ENCODE data around the gene ENDOV.
"Not testable (repeated sequence)": the region's sequence is repeated elsewhere in the genome, so short reads cannot be mapped to it uniquely, and the experiment has no call there.

ENDOV gene

GRCh38 chr17:80389011-80389995 is 25.7 kb upstream of the ENDOV start:
- no peak for DNase-seq

GRCh38 chr17:80393241-80393890 is 21.6 kb upstream of the ENDOV start:
- no peak for DNase-seq

- DNase-seq = no peak
These were observed 21.0 kb upstream of the ENDOV start for GRCh38 chr17:80393961-80394360.

DNA sequence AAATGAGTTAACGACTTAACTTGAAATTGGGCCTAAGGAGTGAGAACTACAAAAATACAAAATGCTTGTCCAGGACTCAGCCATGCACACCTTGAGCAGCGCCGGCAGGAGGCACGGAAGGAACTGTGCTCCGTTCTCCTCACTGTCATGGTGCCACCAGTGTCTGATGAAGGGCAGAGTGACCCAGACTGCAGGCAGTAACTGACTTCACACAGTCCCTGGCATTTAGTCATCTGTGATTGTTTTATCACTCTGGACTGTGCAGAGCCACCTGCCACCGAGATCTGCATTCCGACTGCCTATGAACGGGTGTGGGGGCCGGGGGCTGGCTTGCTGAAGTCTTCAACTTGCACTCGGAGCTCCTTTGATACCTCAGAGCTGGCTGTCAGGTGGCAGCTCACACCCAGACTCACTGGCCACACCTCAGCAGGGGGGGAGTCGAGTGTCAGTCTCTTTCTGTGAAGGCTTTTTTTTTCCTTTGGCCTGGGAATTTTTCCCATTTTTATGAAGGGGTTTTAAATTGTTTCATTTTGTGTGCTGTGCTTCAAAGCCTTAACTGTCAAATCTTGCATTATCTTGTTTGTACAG is 20.2 kb upstream of the ENDOV start:
- no peak for DNase-seq

GRCh38 chr17:80395402-80396151 is 19.4 kb upstream of the ENDOV start:
- no peak for DNase-seq

DNA sequence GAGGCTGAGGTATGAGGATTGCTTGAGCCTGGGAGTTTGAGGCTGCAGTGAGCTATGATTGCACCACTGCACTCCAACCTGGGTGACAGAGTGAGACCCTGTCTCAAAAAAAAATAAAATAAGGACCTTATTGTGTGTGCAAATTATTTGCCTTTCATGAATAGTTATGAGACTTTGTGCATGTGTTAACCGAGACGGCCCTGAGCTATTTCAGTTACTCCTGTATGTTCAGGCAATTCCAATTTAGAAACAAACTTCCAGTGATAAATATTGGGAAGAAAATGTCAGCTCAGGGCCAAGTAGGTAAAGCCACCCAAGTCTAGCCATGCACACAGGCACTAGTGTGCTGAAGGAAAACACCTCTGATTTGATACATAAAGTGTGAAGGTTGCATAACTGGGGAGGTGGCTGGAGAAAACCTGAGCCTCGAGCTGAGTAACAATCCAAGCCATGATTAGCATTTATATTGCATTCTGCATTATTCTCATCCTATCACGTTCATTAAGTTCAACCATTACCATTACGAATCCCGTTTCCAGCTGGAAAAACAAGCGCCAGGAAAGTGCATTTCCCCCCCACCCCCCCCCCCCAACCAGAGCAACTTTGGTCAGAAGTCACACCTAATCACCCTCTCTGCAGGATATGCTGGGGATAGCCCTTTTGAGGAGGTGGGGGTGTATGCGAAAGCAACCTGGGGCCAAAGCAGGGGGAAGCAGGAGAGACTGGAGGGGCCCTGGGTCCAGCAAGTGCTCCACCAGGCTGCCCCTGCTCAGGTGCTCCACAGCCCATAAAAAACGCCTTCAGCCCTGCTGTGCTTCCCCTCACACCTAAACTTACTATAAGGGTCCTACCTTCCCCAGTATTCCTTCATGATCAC is 18.6 kb upstream of the ENDOV start:
- no peak for DNase-seq

GRCh38 chr17:80397034-80397387 is 18.0 kb upstream of the ENDOV start:
- no peak for DNase-seq

DNA sequence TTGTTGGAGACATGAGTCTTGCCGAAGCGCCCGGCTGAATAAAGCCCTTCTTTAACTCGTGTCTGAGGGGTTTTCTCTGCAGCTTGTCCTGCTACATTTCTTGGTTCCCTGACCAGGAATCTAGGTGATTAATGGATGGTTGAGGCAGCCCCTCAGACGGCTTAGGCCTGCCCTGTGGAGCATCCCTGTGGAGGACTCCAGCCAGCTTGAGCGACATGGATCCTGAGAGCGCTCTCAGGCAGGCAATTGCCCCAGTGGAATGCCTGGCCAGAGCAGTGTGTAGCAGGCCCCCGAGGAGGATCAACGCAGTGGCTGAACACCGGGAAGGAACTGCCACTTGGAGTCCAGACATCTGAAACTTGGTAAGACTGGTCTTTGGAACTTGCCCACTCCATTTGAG is 17.3 kb upstream of the ENDOV start:
- DNase-seq = no peak

GRCh38 chr17:80401086-80401485 is 13.9 kb upstream of the ENDOV start:
- DNase-seq = not testable (repeated sequence)

- not testable (repeated sequence) for DNase-seq
These were observed 12.9 kb upstream of the ENDOV start for GRCh38 chr17:80402102-80402501.

- no peak for DNase-seq
These were observed 12.0 kb upstream of the ENDOV start for GRCh38 chr17:80402959-80403358.

- no peak for DNase-seq
These were observed 8.8 kb upstream of the ENDOV start for GRCh38 chr17:80406146-80406545.

- not testable (repeated sequence) for DNase-seq
These were observed 7.0 kb upstream of the ENDOV start for GRCh38 chr17:80407917-80408316.

DNA sequence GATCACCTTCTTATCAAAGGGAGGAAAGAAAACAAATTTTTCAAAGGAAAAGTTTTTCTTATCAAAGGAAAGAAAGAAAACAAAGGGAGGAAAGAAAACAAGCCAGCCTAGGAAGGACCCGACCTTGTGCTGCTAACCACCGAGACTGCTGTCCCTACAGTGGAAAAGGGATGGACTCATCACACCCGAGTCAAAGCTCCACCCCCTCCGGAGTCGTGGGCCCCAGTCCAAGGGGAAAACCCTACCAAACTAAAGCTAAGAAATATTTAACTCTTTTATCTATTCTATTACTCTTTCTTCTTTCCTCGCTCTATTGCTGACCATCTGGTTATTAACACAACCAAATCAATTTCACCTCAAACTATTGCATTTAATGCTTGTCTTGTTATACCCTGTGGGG is 6.1 kb upstream of the ENDOV start:
- no peak for DNase-seq

GRCh38 chr17:80409626-80410025 is 5.3 kb upstream of the ENDOV start:
- DNase-seq = no peak

DNA sequence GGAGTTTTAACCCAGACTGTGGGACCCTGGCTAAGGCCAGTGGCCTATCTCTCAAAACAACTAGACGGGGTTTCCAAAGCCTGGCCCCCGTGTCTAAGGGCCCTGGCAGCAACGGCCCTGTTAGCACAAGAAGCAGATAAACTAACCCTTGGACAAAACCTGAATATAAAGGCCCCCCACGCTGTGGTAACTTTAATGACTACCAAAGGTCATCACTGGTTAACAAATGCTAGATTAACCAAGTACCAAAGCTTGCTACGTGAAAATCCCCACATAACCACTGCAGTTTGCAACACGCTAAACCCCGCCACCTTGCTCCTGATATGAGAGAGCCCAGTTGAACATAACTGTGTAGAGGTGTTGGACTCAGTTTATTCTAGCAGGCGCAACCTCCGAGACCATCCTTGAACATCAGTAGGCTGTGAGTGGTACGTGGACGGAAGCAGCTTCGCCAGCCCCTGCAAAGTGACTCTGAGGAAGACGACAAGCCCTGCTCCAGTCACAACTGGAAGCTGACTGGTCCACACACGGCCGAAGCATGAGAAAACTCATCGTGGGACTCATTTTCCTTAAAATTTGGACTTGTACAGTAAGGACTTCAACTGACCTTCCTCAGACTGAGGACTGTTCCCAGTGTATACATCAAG is 4.4 kb upstream of the ENDOV start:
- DNase-seq = not testable (repeated sequence)

GRCh38 chr17:80413771-80414507 is 1.0 kb upstream of the ENDOV start:
- DNase-seq = no peak

DNA sequence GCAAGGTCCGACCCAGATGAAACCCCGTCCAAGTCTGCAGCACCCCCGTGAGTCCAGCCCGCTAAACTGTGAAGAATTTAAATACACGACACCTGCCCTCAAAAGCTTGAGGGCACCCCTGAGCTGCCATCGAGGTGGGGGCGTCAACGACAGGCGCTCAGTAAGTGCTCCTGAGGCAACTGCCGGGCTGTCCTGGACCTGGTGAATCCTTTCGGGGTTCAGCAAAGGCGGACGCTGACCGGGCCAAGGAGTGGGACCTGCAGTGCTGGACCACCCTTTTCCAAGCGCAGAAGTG is 512 bp upstream of the ENDOV start:
- DNase-seq = no peak

GRCh38 chr17:80415626-80416137 is 715 bp downstream of the ENDOV start:
- no peak for DNase-seq

DNA sequence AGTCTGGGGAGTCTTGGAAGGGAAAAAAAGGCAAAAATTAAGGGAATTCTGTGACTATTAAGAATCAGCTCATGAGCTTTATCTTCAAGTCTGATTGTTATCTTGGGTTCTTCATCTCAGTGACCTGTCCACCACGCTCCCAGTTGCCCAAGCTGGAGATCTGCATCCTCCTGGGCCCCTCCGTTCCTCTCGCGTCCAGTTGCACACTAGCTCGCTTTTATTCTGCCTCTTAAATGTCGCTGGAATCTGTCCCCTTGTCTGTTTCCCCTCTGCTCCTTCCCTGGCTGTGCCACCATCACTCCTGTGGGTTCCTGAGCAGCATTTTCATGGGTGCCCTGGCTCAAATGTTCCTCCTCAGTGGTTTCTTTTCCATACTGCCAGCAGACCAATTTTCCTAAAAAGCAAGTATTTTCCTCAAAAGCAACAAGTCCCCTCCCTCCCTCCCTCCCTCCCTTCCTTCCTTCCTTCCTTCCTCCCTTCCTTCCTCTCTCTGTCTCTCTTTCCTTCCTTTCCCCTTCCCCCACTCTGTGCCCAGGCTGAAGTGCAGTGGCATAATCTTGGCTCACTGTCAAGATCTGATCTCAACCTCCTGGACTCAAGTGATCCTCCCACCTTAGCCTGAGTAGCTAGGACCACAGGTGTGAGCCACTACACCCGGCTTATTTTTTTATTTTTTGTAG is 1.4 kb downstream of the ENDOV start:
- DNase-seq = no peak
